Fibroblast of skin of right biceps (primary cell): Measurements from ENCODE around the gene AURKAIP1.

Experiments
- DNase-seq: peaks from one replicate; pipeline ENCODE4 v3.0.0-alpha.2; 2013

AURKAIP1 gene

GRCh38 chr1:1331068-1331965 is 43.7 kb downstream of the AURKAIP1 start, which contains the start of gene TAS1R3:
TSS of gene TAS1R3 (plus strand) at chr1:1331280. CDS start at chr1:1331346, 66 bp downstream.
- no peak for DNase-seq

DNA sequence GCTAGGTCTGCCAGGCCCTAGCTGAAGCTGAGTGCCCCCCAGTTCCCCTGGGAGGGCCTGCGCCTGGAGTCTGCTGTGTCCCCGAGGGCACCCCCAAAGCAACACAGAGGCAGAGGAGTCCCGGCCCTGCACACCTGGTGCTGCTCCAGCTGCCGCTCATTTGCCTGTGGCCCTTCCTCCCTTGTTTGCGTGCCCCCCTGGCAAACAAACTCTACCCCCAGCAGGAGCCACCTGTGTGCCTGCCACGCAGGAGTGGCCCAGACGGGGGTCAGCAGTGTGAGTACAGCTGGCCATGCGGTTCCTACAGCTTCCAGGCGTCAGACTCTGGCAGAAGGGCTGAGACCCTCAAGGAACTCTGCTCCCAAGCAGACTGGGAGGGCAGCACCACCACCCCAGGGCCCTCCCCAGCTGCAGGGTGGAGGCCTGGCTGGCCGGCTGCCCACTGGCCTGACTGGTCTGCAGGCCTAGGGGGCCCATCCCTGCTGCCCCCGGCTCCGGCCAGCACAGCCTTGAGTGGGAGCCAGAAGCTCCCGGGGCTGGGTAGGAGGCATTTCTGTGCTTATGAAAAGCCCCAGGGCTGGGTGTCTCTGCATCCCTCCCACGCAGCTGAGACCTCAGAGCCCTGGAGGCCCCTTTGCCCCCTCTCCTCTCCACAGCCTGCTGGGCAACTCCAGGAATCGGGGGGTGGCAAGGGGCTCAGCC is 44.5 kb downstream of the AURKAIP1 start:
- no peak for DNase-seq

GRCh38 chr1:1329304-1330210 is 45.5 kb downstream of the AURKAIP1 start:
- DNase-seq, result no peak

DNA sequence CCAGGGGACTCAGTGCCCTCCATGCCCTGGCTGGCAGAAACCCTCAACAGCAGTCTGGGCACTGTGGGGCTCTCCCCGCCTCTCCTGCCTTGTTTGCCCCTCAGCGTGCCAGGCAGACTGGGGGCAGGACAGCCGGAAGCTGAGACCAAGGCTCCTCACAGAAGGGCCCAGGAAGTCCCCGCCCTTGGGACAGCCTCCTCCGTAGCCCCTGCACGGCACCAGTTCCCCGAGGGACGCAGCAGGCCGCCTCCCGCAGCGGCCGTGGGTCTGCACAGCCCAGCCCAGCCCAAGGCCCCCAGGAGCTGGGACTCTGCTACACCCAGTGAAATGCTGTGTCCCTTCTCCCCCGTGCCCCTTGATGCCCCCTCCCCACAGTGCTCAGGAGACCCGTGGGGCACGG is 46.8 kb downstream of the AURKAIP1 start:
- no peak for DNase-seq

DNA sequence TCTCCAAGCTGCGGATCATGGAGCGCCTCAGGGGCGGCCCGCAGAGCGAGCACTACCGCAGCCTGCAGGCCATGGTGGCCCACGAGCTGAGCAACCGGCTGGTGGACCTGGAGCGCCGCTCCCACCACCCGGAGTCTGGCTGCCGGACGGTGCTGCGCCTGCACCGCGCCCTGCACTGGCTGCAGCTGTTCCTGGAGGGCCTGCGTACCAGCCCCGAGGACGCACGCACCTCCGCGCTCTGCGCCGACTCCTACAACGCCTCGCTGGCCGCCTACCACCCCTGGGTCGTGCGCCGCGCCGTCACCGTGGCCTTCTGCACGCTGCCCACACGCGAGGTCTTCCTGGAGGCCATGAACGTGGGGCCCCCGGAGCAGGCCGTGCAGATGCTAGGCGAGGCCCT is 47.7 kb downstream of the AURKAIP1 start:
- DNase-seq, result no peak

- no peak for DNase-seq
Measured at GRCh38 chr1:1326075-1326605, 48.9 kb downstream of the AURKAIP1 start.

GRCh38 chr1:1325288-1326074 is 49.5 kb downstream of the AURKAIP1 start:
- DNase-seq, result no peak

- DNase-seq, result peak; percentile 90
Measured at GRCh38 chr1:1324524-1325287, 50.3 kb downstream of the AURKAIP1 start, which contains the start of the genes CPTP and INTS11. TSS of gene CPTP (plus strand) at chr1:1324802. CDS start at chr1:1326911, 2,109 bp downstream. TSS of gene INTS11 (minus strand) at chr1:1324660. CDS start at chr1:1324608, 52 bp downstream.

DNA sequence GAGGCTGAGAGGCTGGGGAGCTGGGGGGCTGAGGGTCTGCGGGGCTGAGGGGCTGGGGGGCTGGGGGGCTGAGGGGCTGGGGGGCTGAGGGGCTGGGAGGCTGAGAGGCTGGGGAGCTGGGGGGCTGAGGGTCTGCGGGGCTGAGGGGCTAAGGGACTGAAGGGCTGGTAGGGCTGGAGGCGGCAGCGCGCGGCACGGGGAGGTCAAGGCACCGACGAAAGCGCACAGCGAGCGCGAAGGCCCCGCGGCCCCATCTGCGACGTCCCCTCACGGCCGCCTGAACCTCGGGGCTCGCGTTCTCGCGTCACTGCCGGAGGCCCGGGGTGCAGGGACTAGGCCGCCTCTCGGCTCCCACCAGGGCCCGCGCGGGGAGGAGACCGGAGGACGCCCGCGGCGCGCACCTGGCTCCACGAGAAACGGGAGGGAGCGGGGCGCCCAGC is 50.9 kb downstream of the AURKAIP1 start:
- no peak for DNase-seq
